G401 (cell line): ENCODE results near the gene CEACAM1. TPM values are rescaled to one million over a fixed set of nuclear protein-coding genes. Genes with fewer than 3 reads are reported as not detected.
"Not testable (repeated sequence)": the region's sequence is repeated elsewhere in the genome, so short reads cannot be mapped to it uniquely, and the experiment has no call there.

Experiments
- DNase-seq: peaks from one replicate; pipeline ENCODE4 v3.0.0-alpha.2; 2015; ENCODE audit warnings: low spot score
- in situ Hi-C: cut with HindIII; loops from 2 replicates; pipeline ENCODE4 v1.10.0; 2016; ENCODE audit warnings: low sequenced_read_pairs, mixed read lengths
- total RNA-seq: library from RNA; depleted of rRNA; stranded (reverse); fragments of >200 nt; shearing (Covaris generic); gene quantifications from 2 replicates; pipeline ENCODE4 v1.2.3, GENCODE V29; 2014; rRNA removed

Gene CEACAM1
- 0.31 and 1.3 TPM in 2 replicates for total RNA-seq

- in situ Hi-C loops = no loop called here
- no peak for DNase-seq
Measured at GRCh38 chr19:42528354-42529247, at the start of gene CEACAM1. Gene CEACAM1, minus strand, starts transcription at chr19:42528481. Its CDS starts 107 bp downstream, at chr19:42528374.

- in situ Hi-C loops = loop anchor here (25.0 kb wide), 1 partner anchor 140 kb away; the partner anchor contains the start of genes CXCL17 and LIPE
- no peak for DNase-seq
Measured at GRCh38 chr19:42577016-42577415, 48.7 kb upstream of the CEACAM1 start.

GRCh38 chr19:42576241-42576640 lies 48.0 kb upstream of the CEACAM1 start:
- in situ Hi-C loops = loop anchor here (25.0 kb wide), 1 partner anchor 139 kb away; the partner anchor contains the start of genes CXCL17 and LIPE

GRCh38 chr19:42573642-42574041 lies 45.4 kb upstream of the CEACAM1 start:
- in situ Hi-C loops = no loop called here
- DNase-seq = no peak

More at GRCh38 chr19:42576241-42576640, 48.0 kb upstream of the CEACAM1 start:
- no peak for DNase-seq

- no peak for DNase-seq
- in situ Hi-C loops = no loop called here
Measured at GRCh38 chr19:42571116-42571515, 42.8 kb upstream of the CEACAM1 start.

GRCh38 chr19:42569193-42569592 lies 40.9 kb upstream of the CEACAM1 start:
- in situ Hi-C loops = no loop called here
- DNase-seq = no peak

- no peak for DNase-seq
- in situ Hi-C loops = no loop called here
Measured at GRCh38 chr19:42568006-42568405, 39.7 kb upstream of the CEACAM1 start.

GRCh38 chr19:42567567-42567966 lies 39.3 kb upstream of the CEACAM1 start:
- in situ Hi-C loops = no loop called here

GRCh38 chr19:42563352-42564210 lies 35.3 kb upstream of the CEACAM1 start:
- in situ Hi-C loops = no loop called here
- peak; percentile 86 for DNase-seq

More at GRCh38 chr19:42567567-42567966, 39.3 kb upstream of the CEACAM1 start:
- no peak for DNase-seq

GRCh38 chr19:42561512-42561911 lies 33.2 kb upstream of the CEACAM1 start:
- no peak for DNase-seq
- in situ Hi-C loops = no loop called here

GRCh38 chr19:42560731-42561130 lies 32.5 kb upstream of the CEACAM1 start:
- in situ Hi-C loops = no loop called here
- DNase-seq = no peak

GRCh38 chr19:42558450-42559150 lies 30.3 kb upstream of the CEACAM1 start:
- in situ Hi-C loops = no loop called here
- no peak for DNase-seq

- DNase-seq, in situ Hi-C loops: not testable (repeated sequence)
Measured at GRCh38 chr19:42557386-42557871, 29.1 kb upstream of the CEACAM1 start.

GRCh38 chr19:42555801-42556200 lies 27.5 kb upstream of the CEACAM1 start:
- in situ Hi-C loops = no loop called here
- DNase-seq = no peak

GRCh38 chr19:42555317-42555716 lies 27.0 kb upstream of the CEACAM1 start:
- in situ Hi-C loops = no loop called here
- DNase-seq = no peak

- in situ Hi-C loops = no loop called here
- DNase-seq = no peak
Measured at GRCh38 chr19:42554046-42554575, 25.8 kb upstream of the CEACAM1 start.

GRCh38 chr19:42553292-42554045 lies 25.2 kb upstream of the CEACAM1 start:
- in situ Hi-C loops = no loop called here
- no peak for DNase-seq
